Sigmoid colon (tissue), 4 donors: ENCODE results near the gene KIF26A.

Experiments
- EP300 ChIP-seq, 4 donors: sonication (generic); formaldehyde crosslinking; IDR thresholded peaks; one replicate each; pipeline ENCODE4 v1.6.1; 2017; ENCODE audit warnings: antibody characterized with exemption in 4 of 4
- POLR2A ChIP-seq, 2 donors: fragments of 450-650 bp; IDR thresholded peaks; one replicate each; pipeline ENCODE4 v1.6.1; 2016; ENCODE audit warnings: antibody characterized with exemption in 2 of 2, mild to moderate bottlenecking in 2 of 2, moderate library complexity in 2 of 2
- POLR2AphosphoS5 ChIP-seq, 4 donors: sonication (generic); formaldehyde crosslinking; IDR thresholded peaks; one replicate each; pipeline ENCODE4 v1.6.1; 2017; ENCODE audit warnings: antibody characterized with exemption in 4 of 4
- TF ChIP-seq, protein P1 (sequence below), 4 experiments: fragments of 450-650 bp in 3 of 4; fragments of 200-600 bp in 1 of 4; IDR thresholded peaks; one replicate each; pipeline ENCODE4 v1.5.1; 2016 to 2019; ENCODE audit warnings: antibody characterized with exemption in 4 of 4, mild to moderate bottlenecking in 3 of 4, moderate library complexity in 2 of 4

- TF ChIP-seq POLR2A (IDR thresholded peaks at IDR 0.05) (no peak), EP300 (IDR thresholded peaks at IDR 0.05) (no peak), POLR2AphosphoS5 (IDR thresholded peaks at IDR 0.05) (no peak)
- TF ChIP-seq, protein P1, sequence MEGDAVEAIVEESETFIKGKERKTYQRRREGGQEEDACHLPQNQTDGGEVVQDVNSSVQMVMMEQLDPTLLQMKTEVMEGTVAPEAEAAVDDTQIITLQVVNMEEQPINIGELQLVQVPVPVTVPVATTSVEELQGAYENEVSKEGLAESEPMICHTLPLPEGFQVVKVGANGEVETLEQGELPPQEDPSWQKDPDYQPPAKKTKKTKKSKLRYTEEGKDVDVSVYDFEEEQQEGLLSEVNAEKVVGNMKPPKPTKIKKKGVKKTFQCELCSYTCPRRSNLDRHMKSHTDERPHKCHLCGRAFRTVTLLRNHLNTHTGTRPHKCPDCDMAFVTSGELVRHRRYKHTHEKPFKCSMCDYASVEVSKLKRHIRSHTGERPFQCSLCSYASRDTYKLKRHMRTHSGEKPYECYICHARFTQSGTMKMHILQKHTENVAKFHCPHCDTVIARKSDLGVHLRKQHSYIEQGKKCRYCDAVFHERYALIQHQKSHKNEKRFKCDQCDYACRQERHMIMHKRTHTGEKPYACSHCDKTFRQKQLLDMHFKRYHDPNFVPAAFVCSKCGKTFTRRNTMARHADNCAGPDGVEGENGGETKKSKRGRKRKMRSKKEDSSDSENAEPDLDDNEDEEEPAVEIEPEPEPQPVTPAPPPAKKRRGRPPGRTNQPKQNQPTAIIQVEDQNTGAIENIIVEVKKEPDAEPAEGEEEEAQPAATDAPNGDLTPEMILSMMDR (IDR thresholded peaks at IDR 0.05) = no peak
Observed at GRCh38 chr14:104143521-104144452, 5.4 kb downstream of the KIF26A start.
